Keratinocyte (primary cell): ENCODE results near the gene CLCN4. TPM values are rescaled to one million over a fixed set of nuclear protein-coding genes. Genes with fewer than 3 reads are reported as not detected.

Source experiments
- DNase-seq: peaks from one replicate; pipeline ENCODE4 v3.0.0-alpha.2; 2011; ENCODE audit warnings: low read depth, missing footprints, low spot score
- FAIRE-seq: peaks from 2 replicates; lab custom pipeline; 2011; peaks lifted over from hg19 to GRCh38; lab: Jason Lieb, UNC
- H2AFZ ChIP-seq: 2 replicates; pipeline ENCODE4 v1.6.0; 2012; ENCODE audit warnings: low read length, control low read depth, inconsistent platforms; ENCODE audit not compliant: control insufficient read depth
- H3K27ac ChIP-seq: 2 replicates; pipeline ENCODE4 v1.5.1; 2011; ENCODE audit warnings: low read length; ENCODE audit not compliant: control insufficient read depth, insufficient read depth
- H3K27me3 ChIP-seq: 3 replicates; pipeline ENCODE4 v1.6.0; 2011; ENCODE audit warnings: low read length; ENCODE audit not compliant: control insufficient read depth, insufficient read depth; ENCODE audit errors: extremely low read depth
- H3K36me3 ChIP-seq, 2 experiments: 2 replicates in 1 of 2; 3 replicates in 1 of 2; pipeline ENCODE4 v1.5.1; 2011; ENCODE audit warnings: low read length in 2 of 2, mild to moderate bottlenecking in 1 of 2; ENCODE audit not compliant: control insufficient read depth in 2 of 2, insufficient read depth in 2 of 2; ENCODE audit errors: extremely low read depth in 1 of 2
- H3K4me1 ChIP-seq: 3 replicates; pipeline ENCODE4 v1.5.1; 2011; ENCODE audit warnings: low read length; ENCODE audit not compliant: control insufficient read depth, insufficient read depth; ENCODE audit errors: extremely low read depth
- H3K4me2 ChIP-seq: 3 replicates; pipeline ENCODE4 v1.6.0; 2011; ENCODE audit warnings: low read depth, low read length; ENCODE audit not compliant: control insufficient read depth, insufficient read depth; ENCODE audit errors: extremely low read depth
- H3K4me3 ChIP-seq, 3 experiments: fragments of 200-600 bp in 1 of 3; sonication (generic) in 1 of 3; 2 replicates in 2 of 3; 3 replicates in 1 of 3; pipeline ENCODE4 v1.5.1; 2011 to 2016; ENCODE audit warnings: low read length in 3 of 3, mild to moderate bottlenecking in 3 of 3, control low read depth in 2 of 3, inconsistent platforms in 1 of 3, low read depth in 1 of 3, mixed read lengths in 1 of 3, mixed run types in 1 of 3, moderate library complexity in 1 of 3; ENCODE audit not compliant: control insufficient read depth in 2 of 3, insufficient read depth in 2 of 3; ENCODE audit errors: extremely low read depth in 1 of 3
- H3K79me2 ChIP-seq: 2 replicates; pipeline ENCODE4 v1.6.0; 2012; ENCODE audit warnings: low read length; ENCODE audit not compliant: control insufficient read depth, insufficient read depth
- H3K9ac ChIP-seq: 3 replicates; pipeline ENCODE4 v1.6.0; 2011; ENCODE audit warnings: low read length; ENCODE audit not compliant: control insufficient read depth, insufficient read depth; ENCODE audit errors: extremely low read depth
- H3K9me1 ChIP-seq: 3 replicates; pipeline ENCODE4 v1.6.0; 2011; ENCODE audit warnings: low read length; ENCODE audit not compliant: control insufficient read depth, insufficient read depth; ENCODE audit errors: extremely low read depth
- H3K9me3 ChIP-seq: 2 replicates; pipeline ENCODE4 v1.5.1; 2012; ENCODE audit warnings: low read depth, low read length; ENCODE audit not compliant: control insufficient read depth
- H4K20me1 ChIP-seq: 3 replicates; pipeline ENCODE4 v1.6.0; 2011; ENCODE audit warnings: low read length; ENCODE audit not compliant: control insufficient read depth, insufficient read depth; ENCODE audit errors: extremely low read depth
- CTCF ChIP-seq, 3 experiments: IDR thresholded peaks in 1 of 3; conservative IDR thresholded peaks in 1 of 3; optimal IDR thresholded peaks in 1 of 3; 2 replicates in 2 of 3; 3 replicates in 1 of 3; pipeline versions ENCODE3 to v1.5.1; 2011; ENCODE audit warnings: low read length in 3 of 3, mild to moderate bottlenecking in 3 of 3, moderate library complexity in 2 of 3, control low read depth in 1 of 3, inconsistent platforms in 1 of 3; ENCODE audit not compliant: insufficient read depth in 2 of 3; ENCODE audit errors: extremely low read depth in 1 of 3
- EZH2 ChIP-seq: IDR thresholded peaks from one replicate; pipeline ENCODE4 v1.6.1; 2012; ENCODE audit warnings: inconsistent platforms, mild to moderate bottlenecking, low read length, moderate library complexity
- dilution Hi-C: fragments of 300-500 bp; cut with MboI; formaldehyde crosslinking; loops from one replicate; pipeline ENCODE4 v1.7.0; 2020; ENCODE audit warnings: low sequenced_read_pairs; ENCODE audit not compliant: extremely low pct_ligation_motif_present
- polyA plus RNA-seq, 5 experiments: library from polyadenylated mRNA; depleted of rRNA in 3 of 5; stranded (reverse) in 3 of 5; stranded (forward) in 1 of 5; unstranded in 1 of 5; fragments of >200 nt; gene quantifications; 1 replicate in 1 of 5; 2 replicates in 3 of 5; 3 replicates in 1 of 5; pipeline versions ENCODE4 v1.2.1 to v1.2.3, GENCODE V29; 2011 to 2012; ENCODE audit warnings: missing spikeins in 2 of 5, low read depth in 1 of 5, low replicate concordance in 1 of 5

CLCN4 gene
- polyA plus RNA-seq, 1 donor (not counting 4 experiments of a cell fraction or from before 2014, with no cell fraction given) = 0.24 TPM

- H3K36me3 ChIP-seq = peaks cover 0 to 3% of the 10 kb centered on the region in 2 experiments
- H3K79me2 ChIP-seq = no peaks in the 10 kb centered on the region
- TF ChIP-seq EZH2 (no peak), CTCF (optimal IDR thresholded peaks at IDR 0.05 in 1 of 3, IDR thresholded peaks at IDR 0.05 in 1 of 3, conservative IDR thresholded peaks at IDR 0.05 in 1 of 3; ENCODE audit: extremely low read depth in 1 of 3, insufficient read depth in 2 of 3, low read length in 3 of 3) (peak; percentile 96 to 100 (median 96))
- H3K4me1 ChIP-seq = no peaks in the 10 kb centered on the region
- H3K9me3 ChIP-seq = peaks cover 21% of the 10 kb centered on the region
- H3K9me1 ChIP-seq = no peaks in the 10 kb centered on the region
- dilution Hi-C loops = no loop called here
- no peaks in the 10 kb centered on the region for H4K20me1 ChIP-seq
- no peak overlapping the region for H2AFZ ChIP-seq
- H3K27me3 ChIP-seq = no peaks in the 10 kb centered on the region
- DNase-seq = peak; percentile 59
- no peak overlapping the region for H3K9ac ChIP-seq
- peak; percentile 98 for FAIRE-seq
- no peak overlapping the region for H3K4me3 ChIP-seq
- no peak overlapping the region for H3K27ac ChIP-seq
- no peak overlapping the region for H3K4me2 ChIP-seq
These were observed 37.3 kb upstream of the CLCN4 start for GRCh38 chrX:10119399-10119990.

- Histone ChIP-seq H3K36me3 (peaks cover 0 to 3% of the 10 kb centered on the region in 2 experiments), H3K9me3 (peaks cover 21% of the 10 kb centered on the region), H3K27ac (no peak overlapping the region), H3K9me1 (no peaks in the 10 kb centered on the region), H3K9ac (no peak overlapping the region), H3K4me2 (no peak overlapping the region), H3K4me1 (no peaks in the 10 kb centered on the region), H4K20me1 (no peaks in the 10 kb centered on the region), H2AFZ (no peak overlapping the region), H3K79me2 (no peaks in the 10 kb centered on the region), H3K4me3 (no peak overlapping the region), H3K27me3 (no peaks in the 10 kb centered on the region)
- dilution Hi-C loops = no loop called here
- DNase-seq (no peak), FAIRE-seq (no peak)
- no peak for TF ChIP-seq EZH2
- no peak for TF ChIP-seq CTCF (optimal IDR thresholded peaks at IDR 0.05 in 1 of 3, IDR thresholded peaks at IDR 0.05 in 1 of 3, conservative IDR thresholded peaks at IDR 0.05 in 1 of 3; ENCODE audit: extremely low read depth in 1 of 3, insufficient read depth in 2 of 3, low read length in 3 of 3)
These were observed 36.4 kb upstream of the CLCN4 start for GRCh38 chrX:10120331-10120730.
